Measurements from ENCODE around the gene SLC4A2.

DNA sequence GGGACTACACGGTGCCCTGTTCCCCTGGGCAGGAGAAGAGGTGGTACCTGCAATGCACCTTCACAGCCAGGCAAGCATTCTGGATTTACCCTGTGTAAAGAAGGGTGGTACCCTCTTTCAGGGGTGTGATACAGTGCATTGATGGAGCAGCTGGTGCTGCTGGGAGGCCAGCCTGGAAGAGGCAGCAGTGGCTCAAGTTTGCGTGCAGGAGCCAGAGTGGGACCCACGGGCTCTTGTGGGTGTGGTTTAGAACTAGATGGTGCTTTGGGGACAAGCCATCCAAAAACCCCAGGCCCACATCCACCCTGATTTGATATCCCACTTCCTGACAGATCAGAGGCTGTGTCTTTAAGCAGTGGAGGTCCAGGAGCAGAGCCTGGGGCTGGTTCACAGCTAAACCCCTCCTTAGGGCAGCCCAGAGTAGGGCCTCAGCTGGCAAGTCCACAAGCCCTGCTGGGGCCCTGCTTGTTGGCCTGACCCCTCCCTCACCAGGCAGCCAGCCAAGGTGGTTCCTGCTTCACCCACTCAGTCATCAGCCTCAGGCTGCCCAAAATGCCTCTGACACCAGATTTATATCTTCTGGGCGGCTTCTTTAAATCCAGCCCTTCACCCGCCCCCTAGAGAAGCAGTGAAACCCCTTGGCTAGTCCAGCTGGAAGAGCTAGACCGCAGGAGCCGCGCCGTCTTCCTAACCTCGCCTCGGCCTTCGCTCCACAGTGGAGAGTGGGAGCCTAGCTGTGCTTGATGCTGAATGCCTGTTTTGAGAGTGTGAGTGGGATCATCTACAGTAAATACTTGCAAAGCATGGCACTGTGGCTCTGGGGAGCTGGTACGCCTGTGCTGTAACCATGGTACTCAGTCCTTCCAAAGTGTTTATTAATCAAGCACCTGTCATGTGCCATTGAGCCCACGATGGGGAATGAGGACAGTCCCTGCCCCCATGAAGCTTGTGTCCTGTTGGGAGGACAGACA is 12.5 kb upstream of the SLC4A2 start:
- TF ChIP-seq, protein P1, sequence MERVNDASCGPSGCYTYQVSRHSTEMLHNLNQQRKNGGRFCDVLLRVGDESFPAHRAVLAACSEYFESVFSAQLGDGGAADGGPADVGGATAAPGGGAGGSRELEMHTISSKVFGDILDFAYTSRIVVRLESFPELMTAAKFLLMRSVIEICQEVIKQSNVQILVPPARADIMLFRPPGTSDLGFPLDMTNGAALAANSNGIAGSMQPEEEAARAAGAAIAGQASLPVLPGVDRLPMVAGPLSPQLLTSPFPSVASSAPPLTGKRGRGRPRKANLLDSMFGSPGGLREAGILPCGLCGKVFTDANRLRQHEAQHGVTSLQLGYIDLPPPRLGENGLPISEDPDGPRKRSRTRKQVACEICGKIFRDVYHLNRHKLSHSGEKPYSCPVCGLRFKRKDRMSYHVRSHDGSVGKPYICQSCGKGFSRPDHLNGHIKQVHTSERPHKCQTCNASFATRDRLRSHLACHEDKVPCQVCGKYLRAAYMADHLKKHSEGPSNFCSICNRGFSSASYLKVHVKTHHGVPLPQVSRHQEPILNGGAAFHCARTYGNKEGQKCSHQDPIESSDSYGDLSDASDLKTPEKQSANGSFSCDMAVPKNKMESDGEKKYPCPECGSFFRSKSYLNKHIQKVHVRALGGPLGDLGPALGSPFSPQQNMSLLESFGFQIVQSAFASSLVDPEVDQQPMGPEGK (tag by site-specific recombination; IDR thresholded peaks at IDR 0.05) = no peak
- TF ChIP-seq ZNF623 (tag by site-specific recombination; IDR thresholded peaks at IDR 0.05) (no peak), MZF1 (tag by site-specific recombination; IDR thresholded peaks at IDR 0.05; ENCODE audit: borderline replicate concordance) (no peak), ZNF24 (tag by site-specific recombination; IDR thresholded peaks at IDR 0.05) (no peak), ZNF23 (tag by site-specific recombination; IDR thresholded peaks at IDR 0.05; ENCODE audit: borderline replicate concordance) (no peak), IKZF3 (tag by site-specific recombination; IDR thresholded peaks at IDR 0.05) (no peak), ZSCAN23 (tag by site-specific recombination; IDR thresholded peaks at IDR 0.05) (no peak), ZNF791 (tag by site-specific recombination; IDR thresholded peaks at IDR 0.05) (no peak), YY1 (tag by site-specific recombination; IDR thresholded peaks at IDR 0.05) (no peak), ZNF311 (tag by site-specific recombination; IDR thresholded peaks at IDR 0.05; ENCODE audit: borderline replicate concordance) (no peak)
- TF ChIP-seq, protein P2, sequence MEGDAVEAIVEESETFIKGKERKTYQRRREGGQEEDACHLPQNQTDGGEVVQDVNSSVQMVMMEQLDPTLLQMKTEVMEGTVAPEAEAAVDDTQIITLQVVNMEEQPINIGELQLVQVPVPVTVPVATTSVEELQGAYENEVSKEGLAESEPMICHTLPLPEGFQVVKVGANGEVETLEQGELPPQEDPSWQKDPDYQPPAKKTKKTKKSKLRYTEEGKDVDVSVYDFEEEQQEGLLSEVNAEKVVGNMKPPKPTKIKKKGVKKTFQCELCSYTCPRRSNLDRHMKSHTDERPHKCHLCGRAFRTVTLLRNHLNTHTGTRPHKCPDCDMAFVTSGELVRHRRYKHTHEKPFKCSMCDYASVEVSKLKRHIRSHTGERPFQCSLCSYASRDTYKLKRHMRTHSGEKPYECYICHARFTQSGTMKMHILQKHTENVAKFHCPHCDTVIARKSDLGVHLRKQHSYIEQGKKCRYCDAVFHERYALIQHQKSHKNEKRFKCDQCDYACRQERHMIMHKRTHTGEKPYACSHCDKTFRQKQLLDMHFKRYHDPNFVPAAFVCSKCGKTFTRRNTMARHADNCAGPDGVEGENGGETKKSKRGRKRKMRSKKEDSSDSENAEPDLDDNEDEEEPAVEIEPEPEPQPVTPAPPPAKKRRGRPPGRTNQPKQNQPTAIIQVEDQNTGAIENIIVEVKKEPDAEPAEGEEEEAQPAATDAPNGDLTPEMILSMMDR (tag by site-specific recombination; IDR thresholded peaks at IDR 0.05) = no peak
- TF ChIP-seq, protein P3, sequence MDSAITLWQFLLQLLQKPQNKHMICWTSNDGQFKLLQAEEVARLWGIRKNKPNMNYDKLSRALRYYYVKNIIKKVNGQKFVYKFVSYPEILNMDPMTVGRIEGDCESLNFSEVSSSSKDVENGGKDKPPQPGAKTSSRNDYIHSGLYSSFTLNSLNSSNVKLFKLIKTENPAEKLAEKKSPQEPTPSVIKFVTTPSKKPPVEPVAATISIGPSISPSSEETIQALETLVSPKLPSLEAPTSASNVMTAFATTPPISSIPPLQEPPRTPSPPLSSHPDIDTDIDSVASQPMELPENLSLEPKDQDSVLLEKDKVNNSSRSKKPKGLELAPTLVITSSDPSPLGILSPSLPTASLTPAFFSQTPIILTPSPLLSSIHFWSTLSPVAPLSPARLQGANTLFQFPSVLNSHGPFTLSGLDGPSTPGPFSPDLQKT (IDR thresholded peaks at IDR 0.05; ENCODE audit: borderline replicate concordance, low read depth, low read length) = no peak
